Ectodermal cell (in vitro differentiated cells): ENCODE measurements around the gene FRMD8.

Experiments used
- H3K27ac ChIP-seq: 2 replicates; pipeline ENCODE4 v1.7.0; 2013; ENCODE audit warnings: mild to moderate bottlenecking, low read depth, low read length; ENCODE audit not compliant: insufficient read depth, poor library complexity, severe bottlenecking
- H3K27me3 ChIP-seq: 2 replicates; pipeline ENCODE4 v1.7.0; 2013; ENCODE audit warnings: mild to moderate bottlenecking, low read length; ENCODE audit not compliant: insufficient read depth, control insufficient read depth, poor library complexity, severe bottlenecking
- H3K36me3 ChIP-seq: one replicate; pipeline ENCODE4 v1.7.0; 2013; ENCODE audit warnings: low read length; ENCODE audit not compliant: control insufficient read depth, insufficient read depth
- H3K4me1 ChIP-seq: one replicate; pipeline ENCODE4 v1.7.0; 2013; ENCODE audit warnings: low read length; ENCODE audit not compliant: control insufficient read depth, insufficient read depth
- H3K4me3 ChIP-seq: 2 replicates; pipeline ENCODE4 v1.7.0; 2013; ENCODE audit warnings: low read depth, low read length, control low read depth; ENCODE audit not compliant: insufficient read depth
- H3K9me3 ChIP-seq: 2 replicates; pipeline ENCODE4 v1.7.0; 2013; ENCODE audit warnings: mild to moderate bottlenecking, low read length, moderate library complexity; ENCODE audit not compliant: control insufficient read depth
- WGBS, 2 experiments: methylation state at CpG; one replicate each; pipeline ENCODE4 v1.1.7; 2013; ENCODE audit warnings: missing lambda C conversion rate in 2 of 2; 5-methylcytosine and 5-hydroxymethylcytosine counted together

The FRMD8 gene

DNA sequence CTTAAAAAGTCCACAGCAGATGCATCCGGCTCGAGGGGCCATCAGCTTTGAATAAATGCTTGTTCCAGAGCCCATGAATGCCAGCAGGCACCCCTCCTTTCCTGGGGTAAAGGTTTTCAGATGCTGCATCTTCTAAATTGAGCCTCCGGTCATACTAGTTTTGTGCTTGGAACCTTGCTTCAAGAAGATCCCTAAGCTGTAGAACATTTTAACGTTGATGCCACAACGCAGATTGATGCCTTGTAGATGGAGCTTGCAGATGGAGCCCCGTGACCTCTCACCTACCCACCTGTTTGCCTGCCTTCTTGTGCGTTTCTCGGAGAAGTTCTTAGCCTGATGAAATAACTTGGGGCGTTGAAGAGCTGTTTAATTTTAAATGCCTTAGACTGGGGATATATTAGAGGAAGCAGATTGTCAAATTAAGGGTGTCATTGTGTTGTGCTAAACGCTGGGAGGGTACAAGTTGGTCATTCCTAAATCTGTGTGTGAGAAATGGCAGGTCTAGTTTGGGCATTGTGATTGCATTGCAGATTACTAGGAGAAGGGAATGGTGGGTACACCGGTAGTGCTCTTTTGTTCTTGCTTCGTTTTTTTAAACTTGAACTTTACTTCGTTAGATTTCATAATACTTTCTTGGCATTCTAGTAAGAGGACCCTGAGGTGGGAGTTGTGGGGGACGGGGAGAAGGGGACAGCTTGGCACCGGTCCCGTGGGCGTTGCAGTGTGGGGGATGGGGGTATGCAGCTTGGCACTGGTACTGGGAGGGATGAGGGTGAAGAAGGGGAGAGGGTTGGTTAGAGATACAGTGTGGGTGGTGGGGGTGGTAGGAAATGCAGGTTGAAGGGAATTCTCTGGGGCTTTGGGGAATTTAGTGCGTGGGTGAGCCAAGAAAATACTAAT is 38.0 kb downstream of the FRMD8 start:
- 59 to 67% methylated on average over 18 of the region's 18 CpGs for WGBS, 2 experiments
- Histone ChIP-seq H3K27ac (no peak overlapping the region), H3K36me3 (no peaks in the 10 kb centered on the region)

DNA sequence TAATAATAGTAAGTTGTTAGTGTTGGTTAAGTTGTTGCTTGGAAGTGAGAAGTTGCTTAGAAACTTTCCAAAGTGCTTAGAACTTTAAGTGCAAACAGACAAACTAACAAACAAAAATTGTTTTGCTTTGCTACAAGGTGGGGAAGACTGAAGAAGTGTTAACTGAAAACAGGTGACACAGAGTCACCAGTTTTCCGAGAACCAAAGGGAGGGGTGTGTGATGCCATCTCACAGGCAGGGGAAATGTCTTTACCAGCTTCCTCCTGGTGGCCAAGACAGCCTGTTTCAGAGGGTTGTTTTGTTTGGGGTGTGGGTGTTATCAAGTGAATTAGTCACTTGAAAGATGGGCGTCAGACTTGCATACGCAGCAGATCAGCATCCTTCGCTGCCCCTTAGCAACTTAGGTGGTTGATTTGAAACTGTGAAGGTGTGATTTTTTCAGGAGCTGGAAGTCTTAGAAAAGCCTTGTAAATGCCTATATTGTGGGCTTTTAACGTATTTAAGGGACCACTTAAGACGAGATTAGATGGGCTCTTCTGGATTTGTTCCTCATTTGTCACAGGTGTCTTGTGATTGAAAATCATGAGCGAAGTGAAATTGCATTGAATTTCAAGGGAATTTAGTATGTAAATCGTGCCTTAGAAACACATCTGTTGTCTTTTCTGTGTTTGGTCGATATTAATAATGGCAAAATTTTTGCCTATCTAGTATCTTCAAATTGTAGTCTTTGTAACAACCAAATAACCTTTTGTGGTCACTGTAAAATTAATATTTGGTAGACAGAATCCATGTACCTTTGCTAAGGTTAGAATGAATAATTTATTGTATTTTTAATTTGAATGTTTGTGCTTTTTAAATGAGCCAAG is 38.9 kb downstream of the FRMD8 start:
- Histone ChIP-seq H3K4me3 (peak overlapping the region; percentile 57), H3K27ac (no peak overlapping the region), H3K4me1 (peaks cover 60% of the 10 kb centered on the region), H3K9me3 (no peaks in the 10 kb centered on the region), H3K36me3 (no peaks in the 10 kb centered on the region), H3K27me3 (no peaks in the 10 kb centered on the region)
- WGBS, 2 experiments: 59 to 67% methylated on average over 9 of the region's 9 CpGs

More for the DNA sequence above, 38.0 kb downstream of the FRMD8 start:
- H3K4me1 ChIP-seq: peaks cover 65% of the 10 kb centered on the region
- no peaks in the 10 kb centered on the region for H3K27me3 ChIP-seq
- H3K4me3 ChIP-seq: peak overlapping the region; percentile 57
- H3K9me3 ChIP-seq: no peaks in the 10 kb centered on the region

DNA sequence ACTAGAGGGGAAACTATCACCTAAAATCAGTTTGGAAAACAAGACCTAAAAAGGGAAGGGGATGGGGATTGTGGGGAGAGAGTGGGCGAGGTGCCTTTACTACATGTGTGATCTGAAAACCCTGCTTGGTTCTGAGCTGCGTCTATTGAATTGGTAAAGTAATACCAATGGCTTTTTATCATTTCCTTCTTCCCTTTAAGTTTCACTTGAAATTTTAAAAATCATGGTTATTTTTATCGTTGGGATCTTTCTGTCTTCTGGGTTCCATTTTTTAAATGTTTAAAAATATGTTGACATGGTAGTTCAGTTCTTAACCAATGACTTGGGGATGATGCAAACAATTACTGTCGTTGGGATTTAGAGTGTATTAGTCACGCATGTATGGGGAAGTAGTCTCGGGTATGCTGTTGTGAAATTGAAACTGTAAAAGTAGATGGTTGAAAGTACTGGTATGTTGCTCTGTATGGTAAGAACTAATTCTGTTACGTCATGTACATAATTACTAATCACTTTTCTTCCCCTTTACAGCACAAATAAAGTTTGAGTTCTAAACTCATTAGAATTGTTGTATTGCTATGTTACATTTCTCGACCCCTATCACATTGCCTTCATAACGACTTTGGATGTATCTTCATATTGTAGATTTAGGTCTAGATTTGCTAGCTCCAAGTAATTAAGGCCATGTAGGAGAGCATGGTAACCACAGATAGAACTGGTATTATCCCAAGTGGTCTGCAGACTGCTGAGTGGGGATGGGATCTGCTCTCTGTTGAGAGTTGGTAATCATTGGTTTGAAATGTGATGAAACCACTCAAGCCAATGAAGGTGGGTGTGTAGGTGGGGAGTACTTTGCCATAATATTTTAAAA is 39.8 kb downstream of the FRMD8 start:
- H3K27ac ChIP-seq: no peak overlapping the region
- H3K36me3 ChIP-seq: no peaks in the 10 kb centered on the region
- no peaks in the 10 kb centered on the region for H3K9me3 ChIP-seq
- WGBS, 2 experiments: 83 to 84% methylated on average over 8 of the region's 9 CpGs
- peaks cover 52% of the 10 kb centered on the region for H3K4me1 ChIP-seq
- peak overlapping the region; percentile 57 for H3K4me3 ChIP-seq
- no peaks in the 10 kb centered on the region for H3K27me3 ChIP-seq

DNA sequence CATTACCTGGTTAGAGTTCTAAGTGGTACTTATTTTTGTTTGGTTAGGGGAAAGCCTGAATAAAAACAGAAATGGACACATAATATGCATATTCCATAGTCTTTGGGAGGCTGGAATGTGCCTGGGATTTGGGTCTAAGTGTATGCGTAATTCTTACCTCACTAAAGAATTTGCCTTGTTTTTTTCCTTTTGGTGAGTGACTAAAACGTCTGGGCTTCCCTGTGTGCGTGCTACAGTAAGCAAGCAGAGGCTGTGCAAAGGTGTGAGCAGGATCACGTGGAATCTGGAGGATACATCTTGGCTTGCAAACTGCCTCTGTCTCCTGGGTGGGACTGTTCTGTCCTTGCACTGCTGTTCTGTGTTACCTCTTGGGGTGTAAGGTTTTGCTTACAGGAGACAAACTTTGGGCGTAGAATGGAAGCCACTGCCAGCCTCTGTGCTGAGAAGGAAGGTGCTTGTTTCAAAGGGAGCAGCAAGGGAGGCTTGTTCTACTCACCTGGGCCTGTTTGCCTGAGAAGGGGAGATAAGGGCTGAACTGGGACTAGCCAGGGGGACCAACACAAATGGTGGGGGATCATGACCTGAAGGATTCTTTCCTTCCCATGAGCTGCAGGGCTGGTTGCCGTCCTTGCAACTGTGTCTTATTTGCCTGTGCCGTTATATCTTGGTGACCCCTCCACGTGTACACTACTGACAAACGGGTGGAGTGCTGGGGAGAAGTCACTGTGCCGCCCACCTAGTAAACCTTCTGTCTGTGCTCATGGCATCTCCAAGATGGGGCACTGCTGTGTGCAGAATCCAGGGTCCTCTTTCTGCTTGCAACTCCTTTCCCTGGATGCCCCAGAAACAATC is 40.6 kb downstream of the FRMD8 start:
- Histone ChIP-seq H3K9me3 (no peaks in the 10 kb centered on the region), H3K27ac (no peak overlapping the region), H3K4me3 (no peak overlapping the region), H3K36me3 (no peaks in the 10 kb centered on the region), H3K27me3 (no peaks in the 10 kb centered on the region), H3K4me1 (peaks cover 44% of the 10 kb centered on the region)
- 82 to 84% methylated on average over 10 of the region's 10 CpGs for WGBS, 2 experiments

DNA sequence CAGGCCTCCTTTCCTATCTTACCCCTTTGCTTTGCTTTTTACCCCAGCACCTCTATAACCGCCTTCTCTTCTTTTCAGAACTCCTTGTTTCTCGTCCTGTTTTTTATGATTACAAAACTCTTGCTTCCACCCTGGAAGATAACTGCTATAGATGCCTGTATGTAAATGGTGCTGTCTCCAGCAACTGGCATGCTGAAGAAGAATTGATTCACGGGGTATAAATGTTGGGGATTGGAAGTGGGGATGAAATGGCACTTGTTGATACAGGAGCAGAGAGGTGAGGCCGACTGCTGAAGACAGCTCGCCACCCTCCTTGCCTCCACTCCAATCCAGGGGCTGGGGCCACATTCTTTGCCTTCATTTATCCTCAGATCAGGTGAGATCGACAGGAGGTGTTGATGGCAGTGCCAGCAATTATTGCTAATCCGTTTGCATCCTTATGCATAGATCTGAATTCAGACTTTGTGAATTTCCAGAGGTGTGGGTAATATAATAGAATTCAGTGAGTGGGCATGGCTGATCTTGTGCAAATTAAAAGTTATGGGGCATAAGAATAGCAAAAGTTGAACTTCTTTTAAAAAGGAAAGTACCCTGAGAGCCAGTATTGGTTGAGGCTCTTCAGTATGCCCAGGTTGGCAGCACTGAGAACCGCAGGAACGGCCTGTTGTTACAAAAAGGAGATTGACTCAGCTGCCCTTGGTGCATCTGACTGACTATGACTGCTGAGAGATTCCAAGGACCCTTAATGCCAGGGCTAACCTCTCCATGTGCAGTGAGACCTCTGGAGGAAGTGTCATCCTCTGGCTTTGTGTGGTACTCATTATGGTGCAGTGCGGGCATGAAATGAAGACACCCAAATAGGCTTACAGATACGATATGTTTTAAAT is 41.5 kb downstream of the FRMD8 start:
- H3K27ac ChIP-seq: no peak overlapping the region
- H3K4me3 ChIP-seq: no peak overlapping the region
- 82 to 83% methylated on average over 11 of the region's 11 CpGs for WGBS, 2 experiments
- H3K36me3 ChIP-seq: no peaks in the 10 kb centered on the region
- H3K27me3 ChIP-seq: no peaks in the 10 kb centered on the region
- H3K9me3 ChIP-seq: no peaks in the 10 kb centered on the region
- H3K4me1 ChIP-seq: peaks cover 40% of the 10 kb centered on the region

DNA sequence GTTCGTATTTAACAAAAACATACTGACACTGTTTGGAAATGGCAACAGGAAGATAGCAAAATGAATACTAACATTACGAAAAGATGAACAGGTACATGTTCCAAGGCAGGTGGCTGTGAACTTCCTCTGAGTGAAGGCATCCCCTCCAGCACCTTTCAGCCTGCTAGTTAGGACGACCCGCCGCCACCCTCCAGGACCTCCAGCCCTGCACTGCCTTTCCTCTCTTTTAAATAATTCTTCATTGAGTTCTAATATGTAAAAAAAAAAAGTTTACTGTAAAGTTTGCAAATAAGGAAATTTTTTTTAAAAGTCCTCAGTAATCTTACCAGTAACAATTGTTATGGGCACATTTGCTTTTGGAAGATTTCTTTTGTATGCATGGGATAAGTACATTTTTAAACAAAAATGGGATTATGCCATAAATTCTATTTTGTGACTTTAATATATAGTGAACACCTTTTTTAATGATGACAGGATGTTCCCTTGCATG is 42.2 kb downstream of the FRMD8 start:
- no peak overlapping the region for H3K4me3 ChIP-seq
- H3K4me1 ChIP-seq: peaks cover 35% of the 10 kb centered on the region
- H3K9me3 ChIP-seq: no peaks in the 10 kb centered on the region
- H3K27me3 ChIP-seq: no peaks in the 10 kb centered on the region
- H3K27ac ChIP-seq: no peak overlapping the region
- no peaks in the 10 kb centered on the region for H3K36me3 ChIP-seq
- WGBS, 2 experiments: 85 to 91% methylated on average over 5 of the region's 5 CpGs

DNA sequence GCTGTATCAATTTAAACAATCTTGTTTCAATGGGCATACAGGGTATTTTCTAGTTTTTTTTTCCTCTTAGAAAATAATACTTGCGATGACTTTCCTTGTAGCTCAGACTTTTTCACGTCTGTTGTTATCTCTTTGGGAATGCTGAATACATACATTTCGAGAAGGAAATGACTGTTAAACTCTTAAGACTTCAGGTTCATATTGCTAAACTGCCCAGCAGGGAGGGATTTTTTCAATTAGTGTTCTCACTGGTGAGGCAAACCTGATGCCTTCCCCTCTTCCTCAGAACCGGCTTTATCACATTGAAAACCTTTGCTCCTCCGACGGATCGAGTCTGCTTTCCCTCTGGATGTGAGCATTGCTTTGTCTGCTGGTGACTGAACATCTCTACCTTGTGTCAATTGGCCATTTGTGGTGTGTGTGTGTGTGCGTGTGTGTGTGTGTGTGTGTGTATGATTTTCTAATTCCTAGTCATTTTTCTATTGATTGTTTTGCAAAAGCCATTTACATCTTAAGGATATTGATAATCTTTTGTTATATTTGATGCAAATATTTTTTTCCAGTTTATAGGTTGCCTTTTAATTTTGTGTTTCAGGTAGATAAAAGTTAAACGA is 42.7 kb downstream of the FRMD8 start:
- no peaks in the 10 kb centered on the region for H3K27me3 ChIP-seq
- 57% methylated on average over 7 to 8 of the region's 9 CpGs for WGBS, 2 experiments
- H3K9me3 ChIP-seq: no peaks in the 10 kb centered on the region
- H3K27ac ChIP-seq: no peak overlapping the region
- H3K4me3 ChIP-seq: no peak overlapping the region
- H3K36me3 ChIP-seq: no peaks in the 10 kb centered on the region
- H3K4me1 ChIP-seq: peaks cover 30% of the 10 kb centered on the region

DNA sequence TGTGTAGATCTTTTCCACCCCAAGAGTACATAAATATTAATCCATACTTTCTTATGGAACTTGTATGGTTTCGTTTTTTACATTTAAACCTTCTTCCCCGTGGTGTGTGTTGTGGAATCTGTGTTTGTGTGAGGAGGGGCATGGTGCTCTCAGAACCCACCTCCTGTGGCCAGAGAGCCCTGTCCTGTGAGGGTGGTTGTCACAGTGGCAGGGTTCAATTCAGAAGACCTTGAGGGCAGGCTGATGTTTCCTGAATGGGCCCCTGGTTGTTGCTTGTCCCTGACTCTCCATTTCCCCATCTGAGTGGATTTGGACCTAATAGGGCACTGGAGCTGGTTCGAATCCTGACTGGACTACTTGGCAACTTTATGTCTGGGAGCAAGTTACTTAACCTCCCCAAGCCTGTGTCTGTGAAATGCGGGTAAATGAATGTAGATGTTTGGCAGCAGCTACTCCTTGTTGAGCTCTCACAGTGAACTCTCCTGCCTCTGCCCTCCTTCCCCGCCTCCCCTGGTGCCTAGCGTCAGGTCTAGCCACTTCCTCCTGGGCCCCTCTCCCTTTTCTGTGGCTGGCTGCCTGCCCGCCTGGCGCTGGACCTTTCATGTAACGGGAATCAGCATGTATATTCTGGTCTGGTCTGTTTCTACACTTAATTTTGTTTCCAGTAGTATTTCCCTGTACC is 43.4 kb downstream of the FRMD8 start:
- H3K27me3 ChIP-seq: no peaks in the 10 kb centered on the region
- H3K36me3 ChIP-seq: no peaks in the 10 kb centered on the region
- no peak overlapping the region for H3K4me3 ChIP-seq
- no peak overlapping the region for H3K27ac ChIP-seq
- no peaks in the 10 kb centered on the region for H3K9me3 ChIP-seq
- 72 to 77% methylated on average over 9 of the region's 9 CpGs for WGBS, 2 experiments
- peaks cover 24% of the 10 kb centered on the region for H3K4me1 ChIP-seq
